Measurements from ENCODE around the gene DAPK2. TPM values are rescaled to one million over a fixed set of nuclear protein-coding genes. Genes with fewer than 3 reads are reported as not detected.
"Not testable (repeated sequence)": the region's sequence is repeated elsewhere in the genome, so short reads cannot be mapped to it uniquely, and the experiment has no call there.

The DAPK2 gene
- total RNA-seq, 2 donors from 2014 or later, result 13.8 to 40.4 TPM

DNA sequence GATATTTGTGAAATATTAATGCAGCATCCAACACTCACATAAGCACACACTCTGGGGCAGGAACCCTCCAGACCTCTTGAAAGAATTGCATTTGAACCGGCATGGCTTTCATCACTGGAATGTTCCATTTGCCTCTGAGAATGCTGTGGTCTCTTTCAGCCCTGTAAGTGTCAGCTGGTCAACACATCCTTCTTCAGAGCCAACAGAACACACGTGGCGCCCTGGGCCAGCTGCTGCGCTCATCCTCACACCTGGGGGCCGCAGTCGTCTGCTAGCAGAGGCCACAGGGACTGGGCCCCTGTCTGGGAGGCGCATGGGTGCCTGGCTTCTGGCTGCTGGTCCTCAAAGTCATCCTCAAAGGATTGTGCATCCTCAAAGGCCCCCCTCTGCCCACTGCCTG, 141.2 kb downstream of the DAPK2 start:
- WGBS, result 59% methylated on average over 2 of the region's 7 CpGs
- Histone ChIP-seq H3K4me1 (replicated peaks) (no peaks in the 10 kb centered on the region), H3K36me3 (no peaks in the 10 kb centered on the region), H3K4me3 (no peak overlapping the region), H3K27ac (no peak overlapping the region), H3K9me3 (no peaks in the 10 kb centered on the region), H3K27me3 (replicated peaks; ENCODE audit: insufficient read depth) (no peaks in the 10 kb centered on the region)
- no peak for DNase-seq (ENCODE audit: low spot score)
- TF ChIP-seq POLR2A (IDR thresholded peaks at IDR 0.05) (no peak), POLR2AphosphoS5 (IDR thresholded peaks at IDR 0.05) (no peak)
- TF ChIP-seq, protein P1, sequence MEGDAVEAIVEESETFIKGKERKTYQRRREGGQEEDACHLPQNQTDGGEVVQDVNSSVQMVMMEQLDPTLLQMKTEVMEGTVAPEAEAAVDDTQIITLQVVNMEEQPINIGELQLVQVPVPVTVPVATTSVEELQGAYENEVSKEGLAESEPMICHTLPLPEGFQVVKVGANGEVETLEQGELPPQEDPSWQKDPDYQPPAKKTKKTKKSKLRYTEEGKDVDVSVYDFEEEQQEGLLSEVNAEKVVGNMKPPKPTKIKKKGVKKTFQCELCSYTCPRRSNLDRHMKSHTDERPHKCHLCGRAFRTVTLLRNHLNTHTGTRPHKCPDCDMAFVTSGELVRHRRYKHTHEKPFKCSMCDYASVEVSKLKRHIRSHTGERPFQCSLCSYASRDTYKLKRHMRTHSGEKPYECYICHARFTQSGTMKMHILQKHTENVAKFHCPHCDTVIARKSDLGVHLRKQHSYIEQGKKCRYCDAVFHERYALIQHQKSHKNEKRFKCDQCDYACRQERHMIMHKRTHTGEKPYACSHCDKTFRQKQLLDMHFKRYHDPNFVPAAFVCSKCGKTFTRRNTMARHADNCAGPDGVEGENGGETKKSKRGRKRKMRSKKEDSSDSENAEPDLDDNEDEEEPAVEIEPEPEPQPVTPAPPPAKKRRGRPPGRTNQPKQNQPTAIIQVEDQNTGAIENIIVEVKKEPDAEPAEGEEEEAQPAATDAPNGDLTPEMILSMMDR (IDR thresholded peaks at IDR 0.05), result no peak
- intact Hi-C loops (cut with DNase I), result no loop called here

DNA sequence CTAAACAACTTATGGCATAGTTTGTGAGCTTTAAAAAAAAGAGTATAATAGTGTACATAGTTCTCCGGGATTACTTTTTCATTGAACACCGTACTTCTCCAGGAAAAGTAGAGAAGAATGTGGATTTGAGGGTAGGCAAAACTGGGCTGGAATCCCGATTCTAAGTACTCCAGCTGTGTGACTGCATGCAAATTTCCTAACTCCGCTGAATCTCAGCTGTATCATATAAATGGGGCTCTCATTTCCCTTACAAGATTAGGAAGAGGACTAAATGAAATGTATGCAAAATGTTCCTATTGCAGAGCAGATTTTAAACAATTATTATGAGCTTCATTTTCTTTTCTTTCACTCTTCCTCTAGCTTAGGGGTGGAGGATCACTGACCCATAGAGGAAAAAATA, 142.2 kb downstream of the DAPK2 start:
- Histone ChIP-seq H3K4me3 (no peak overlapping the region), H3K27me3 (replicated peaks; ENCODE audit: insufficient read depth) (no peaks in the 10 kb centered on the region), H3K9me3 (no peaks in the 10 kb centered on the region), H3K27ac (no peak overlapping the region), H3K36me3 (no peaks in the 10 kb centered on the region), H3K4me1 (replicated peaks) (no peaks in the 10 kb centered on the region)
- TF ChIP-seq POLR2AphosphoS5 (IDR thresholded peaks at IDR 0.05), result no peak
- no peak for TF ChIP-seq POLR2A (IDR thresholded peaks at IDR 0.05)
- TF ChIP-seq, protein P1 (IDR thresholded peaks at IDR 0.05), result no peak
- 75% methylated on average over 4 of the region's 4 CpGs for WGBS
- intact Hi-C loops (cut with DNase I), result no loop called here
- no peak for DNase-seq (ENCODE audit: low spot score)

DNA sequence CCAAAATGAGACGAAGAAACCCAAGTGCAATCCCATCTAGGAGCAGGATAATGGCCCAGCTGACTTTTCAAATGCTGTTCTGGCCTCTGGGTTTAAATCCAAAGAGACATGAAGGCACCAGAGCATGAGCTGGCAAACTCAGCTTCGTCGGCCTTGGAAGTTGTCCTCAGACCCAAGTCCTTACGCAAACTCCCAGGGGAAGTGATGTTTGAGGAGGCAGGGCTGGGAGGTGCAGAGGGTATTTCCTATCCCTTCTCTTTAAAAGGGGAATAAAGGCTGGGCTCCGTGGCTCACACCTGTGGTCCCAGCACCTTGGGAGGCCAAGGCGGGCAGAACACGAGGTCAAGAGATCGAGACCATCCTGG, 143.6 kb downstream of the DAPK2 start:
- WGBS, result 89% methylated on average over 8 of the region's 8 CpGs
- TF ChIP-seq POLR2AphosphoS5 (IDR thresholded peaks at IDR 0.05) (no peak), POLR2A (IDR thresholded peaks at IDR 0.05) (no peak)
- TF ChIP-seq, protein P1 (IDR thresholded peaks at IDR 0.05), result no peak
- no peak overlapping the region for H3K27ac ChIP-seq

GRCh38 chr15:63901912-63902670, 144.2 kb downstream of the DAPK2 start:
- H3K4me1 ChIP-seq (replicated peaks), result no peaks in the 10 kb centered on the region
- H3K36me3 ChIP-seq, result no peaks in the 10 kb centered on the region
- no peak overlapping the region for H3K27ac ChIP-seq
- no peak overlapping the region for H3K4me3 ChIP-seq
- WGBS, result 71% methylated on average over 3 of the region's 3 CpGs
- DNase-seq (ENCODE audit: low spot score), result no peak
- H3K27me3 ChIP-seq (replicated peaks; ENCODE audit: insufficient read depth), result no peaks in the 10 kb centered on the region
- no peaks in the 10 kb centered on the region for H3K9me3 ChIP-seq
- TF ChIP-seq, protein P1 (IDR thresholded peaks at IDR 0.05), result no peak
- TF ChIP-seq POLR2AphosphoS5 (IDR thresholded peaks at IDR 0.05) (no peak), POLR2A (IDR thresholded peaks at IDR 0.05) (no peak)
- intact Hi-C loops (cut with DNase I), result no loop called here

More for the DNA sequence above, 143.6 kb downstream of the DAPK2 start:
- DNase-seq (ENCODE audit: low spot score), result no peak
- no peak overlapping the region for H3K4me3 ChIP-seq
- H3K9me3 ChIP-seq, result no peaks in the 10 kb centered on the region
- intact Hi-C loops (cut with DNase I), result no loop called here
- H3K27me3 ChIP-seq (replicated peaks; ENCODE audit: insufficient read depth), result no peaks in the 10 kb centered on the region
- H3K4me1 ChIP-seq (replicated peaks), result no peaks in the 10 kb centered on the region
- no peaks in the 10 kb centered on the region for H3K36me3 ChIP-seq

GRCh38 chr15:63900306-63900705, 146.0 kb downstream of the DAPK2 start:
- Histone ChIP-seq H3K27me3 (replicated peaks; ENCODE audit: insufficient read depth) (no peaks in the 10 kb centered on the region), H3K4me1 (replicated peaks) (no peaks in the 10 kb centered on the region), H3K27ac (no peak overlapping the region), H3K36me3 (no peaks in the 10 kb centered on the region), H3K4me3 (no peak overlapping the region), H3K9me3 (no peaks in the 10 kb centered on the region)
- no peak for DNase-seq (ENCODE audit: low spot score)
- intact Hi-C loops (cut with DNase I), result no loop called here
- WGBS, result 73% methylated on average over 1 of the region's 1 CpG
- TF ChIP-seq, protein P1 (IDR thresholded peaks at IDR 0.05), result no peak
- no peak for TF ChIP-seq POLR2AphosphoS5 (IDR thresholded peaks at IDR 0.05)
- TF ChIP-seq POLR2A (IDR thresholded peaks at IDR 0.05), result no peak

- not testable (repeated sequence) for H3K36me3 ChIP-seq; H3K4me3 ChIP-seq; H3K27ac ChIP-seq; H3K4me1 ChIP-seq (replicated peaks); DNase-seq (ENCODE audit: low spot score); H3K9me3 ChIP-seq; H3K27me3 ChIP-seq (replicated peaks; ENCODE audit: insufficient read depth)
- WGBS, result 87% methylated on average over 7 of the region's 7 CpGs
- intact Hi-C loops (cut with DNase I), result loop anchor here (10.0 kb wide), 1 partner anchor 285 kb away; no protein-coding TSS in a partner anchor
Observed at GRCh38 chr15:63899606-63900005, 146.7 kb downstream of the DAPK2 start.
